Measurements from ENCODE around the gene RGP1. TPM values are rescaled to one million over a fixed set of nuclear protein-coding genes. Genes with fewer than 3 reads are reported as not detected.

RGP1 gene
- total RNA-seq, 1 experiment from 2014 or later: 13.8 TPM

DNA sequence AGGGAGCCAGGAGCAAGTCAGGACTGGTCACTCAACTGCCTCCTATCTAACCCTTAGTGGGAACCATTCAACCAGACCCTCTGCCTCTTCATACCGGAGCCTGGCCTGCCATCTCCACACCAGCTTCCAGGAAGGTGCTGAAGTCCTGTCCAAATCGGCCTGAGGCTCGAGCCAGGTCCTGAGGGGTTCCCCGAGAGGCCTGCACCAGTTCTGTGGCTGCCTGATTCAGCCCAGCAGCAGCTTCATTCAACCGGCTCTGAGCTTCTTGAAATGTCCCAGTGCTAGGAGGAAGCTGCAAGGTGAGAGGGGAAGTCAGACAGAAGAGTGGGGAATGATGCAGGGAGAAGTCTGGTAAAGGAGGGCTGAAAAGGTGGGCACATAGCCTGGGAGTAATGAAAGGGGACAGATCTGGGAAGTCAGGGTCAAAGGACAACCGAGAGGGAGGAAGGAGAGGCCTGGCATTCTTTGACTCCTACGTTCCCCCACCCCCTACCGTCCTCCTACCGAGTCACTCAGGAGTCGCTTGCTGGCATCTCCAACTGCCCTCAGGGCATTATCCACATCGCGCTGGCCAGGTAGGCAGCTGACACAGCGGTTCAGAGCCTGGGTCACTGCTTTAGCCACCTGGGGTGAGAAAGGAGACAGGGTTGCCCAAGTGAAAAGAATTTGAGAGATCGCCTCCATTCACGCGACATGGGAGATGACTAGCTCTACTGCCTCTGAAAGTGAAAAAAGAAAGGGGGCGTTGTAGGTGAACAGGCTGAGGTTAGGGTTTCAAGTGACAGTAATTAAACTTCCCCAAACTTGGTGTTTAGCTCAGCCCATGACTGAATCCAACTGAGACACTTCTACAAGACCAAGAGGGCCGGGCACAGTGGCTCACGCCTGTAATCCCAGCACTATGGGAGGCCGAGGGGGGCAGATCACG lies 37.3 kb upstream of the RGP1 start:
- no peaks in the 10 kb centered on the region for H3K9me2 ChIP-seq (replicated peaks; ENCODE audit: low read length)
- no peaks in the 10 kb centered on the region for H3K79me2 ChIP-seq (ENCODE audit: low read length)
- no peak overlapping the region for H3K27ac ChIP-seq (ENCODE audit: low read length)
- DNase-seq (peak; percentile 49), ATAC-seq (0 out of 2 replicates have a peak, but pooled peaks have one; percentile 22)
- H4K20me1 ChIP-seq (ENCODE audit: low read length): no peaks in the 10 kb centered on the region
- TF ChIP-seq EZH2phosphoT487 (IDR thresholded peaks at IDR 0.05; ENCODE audit: borderline replicate concordance, low read length) (no peak), EZH2 (IDR thresholded peaks at IDR 0.05; ENCODE audit: low read length, unreplicated experiment) (no peak)
- TF ChIP-seq, protein P1, sequence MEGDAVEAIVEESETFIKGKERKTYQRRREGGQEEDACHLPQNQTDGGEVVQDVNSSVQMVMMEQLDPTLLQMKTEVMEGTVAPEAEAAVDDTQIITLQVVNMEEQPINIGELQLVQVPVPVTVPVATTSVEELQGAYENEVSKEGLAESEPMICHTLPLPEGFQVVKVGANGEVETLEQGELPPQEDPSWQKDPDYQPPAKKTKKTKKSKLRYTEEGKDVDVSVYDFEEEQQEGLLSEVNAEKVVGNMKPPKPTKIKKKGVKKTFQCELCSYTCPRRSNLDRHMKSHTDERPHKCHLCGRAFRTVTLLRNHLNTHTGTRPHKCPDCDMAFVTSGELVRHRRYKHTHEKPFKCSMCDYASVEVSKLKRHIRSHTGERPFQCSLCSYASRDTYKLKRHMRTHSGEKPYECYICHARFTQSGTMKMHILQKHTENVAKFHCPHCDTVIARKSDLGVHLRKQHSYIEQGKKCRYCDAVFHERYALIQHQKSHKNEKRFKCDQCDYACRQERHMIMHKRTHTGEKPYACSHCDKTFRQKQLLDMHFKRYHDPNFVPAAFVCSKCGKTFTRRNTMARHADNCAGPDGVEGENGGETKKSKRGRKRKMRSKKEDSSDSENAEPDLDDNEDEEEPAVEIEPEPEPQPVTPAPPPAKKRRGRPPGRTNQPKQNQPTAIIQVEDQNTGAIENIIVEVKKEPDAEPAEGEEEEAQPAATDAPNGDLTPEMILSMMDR (conservative IDR thresholded peaks at IDR 0.05; ENCODE audit: low read depth, low read length): no peak
- ChIA-PET POLR2A (ENCODE audit: unreplicated experiment) (no interaction called here), CTCF (no interaction called here)
- H3K9me3 ChIP-seq (ENCODE audit: low read length): no peaks in the 10 kb centered on the region
- no peak overlapping the region for H3K4me3 ChIP-seq (ENCODE audit: low read length)
- no peak overlapping the region for H3K9ac ChIP-seq (ENCODE audit: low read length)
- BruUV-seq (replicated peaks): no TSS peak
- H3K4me1 ChIP-seq (ENCODE audit: insufficient read depth, low read length): no peaks in the 10 kb centered on the region
- intact Hi-C loops (cut with micrococcal nuclease): no loop called here
- H3F3A ChIP-seq (ENCODE audit: low read length, unreplicated experiment): no peaks in the 10 kb centered on the region
- no peaks in the 10 kb centered on the region for H3K27me3 ChIP-seq (ENCODE audit: low read length)
- H3K36me3 ChIP-seq (ENCODE audit: low read depth, low read length): peaks cover 49% of the 10 kb centered on the region
- H3K4me2 ChIP-seq (ENCODE audit: low read length): no peak overlapping the region
- no peak overlapping the region for H2AFZ ChIP-seq (ENCODE audit: low read length)

GRCh38 chr9:35712762-35713400 lies 36.2 kb upstream of the RGP1 start:
- Histone ChIP-seq H3K27me3 (ENCODE audit: low read length) (no peaks in the 10 kb centered on the region), H3K27ac (ENCODE audit: low read length) (no peak overlapping the region), H3K79me2 (ENCODE audit: low read length) (no peaks in the 10 kb centered on the region), H3K4me2 (ENCODE audit: low read length) (no peak overlapping the region), H3K9me3 (ENCODE audit: low read length) (no peaks in the 10 kb centered on the region), H3K9ac (ENCODE audit: low read length) (no peak overlapping the region), H3K4me3 (ENCODE audit: low read length) (no peak overlapping the region), H4K20me1 (ENCODE audit: low read length) (no peaks in the 10 kb centered on the region), H2AFZ (ENCODE audit: low read length) (no peak overlapping the region), H3K36me3 (ENCODE audit: low read depth, low read length) (peaks cover 51% of the 10 kb centered on the region), H3K9me2 (replicated peaks; ENCODE audit: low read length) (no peaks in the 10 kb centered on the region), H3F3A (ENCODE audit: low read length, unreplicated experiment) (no peaks in the 10 kb centered on the region), H3K4me1 (ENCODE audit: insufficient read depth, low read length) (no peaks in the 10 kb centered on the region)
- no peak for ATAC-seq
- no TSS peak for BruUV-seq (replicated peaks)
- TF ChIP-seq EZH2phosphoT487 (IDR thresholded peaks at IDR 0.05; ENCODE audit: borderline replicate concordance, low read length): no peak
- TF ChIP-seq, protein P1 (conservative IDR thresholded peaks at IDR 0.05; ENCODE audit: low read depth, low read length): no peak
- ChIA-PET POLR2A (ENCODE audit: unreplicated experiment) (no interaction called here), CTCF (interaction anchor here (0.7 kb wide), 1 partner anchor 48 kb away, joined by 9 read pairs; no protein-coding TSS in a partner anchor)
- intact Hi-C loops (cut with micrococcal nuclease): no loop called here
- DNase-seq: no peak

GRCh38 chr9:35713578-35713977 lies 35.5 kb upstream of the RGP1 start:
- H3K27ac ChIP-seq (ENCODE audit: low read length): no peak overlapping the region
- ATAC-seq: no peak
- H3K9me2 ChIP-seq (replicated peaks; ENCODE audit: low read length): no peaks in the 10 kb centered on the region
- H3K4me2 ChIP-seq (ENCODE audit: low read length): no peak overlapping the region
- H3K79me2 ChIP-seq (ENCODE audit: low read length): no peaks in the 10 kb centered on the region
- no peaks in the 10 kb centered on the region for H3K27me3 ChIP-seq (ENCODE audit: low read length)
- H3F3A ChIP-seq (ENCODE audit: low read length, unreplicated experiment): no peaks in the 10 kb centered on the region
- no peak for DNase-seq
- no peaks in the 10 kb centered on the region for H4K20me1 ChIP-seq (ENCODE audit: low read length)
- H3K4me1 ChIP-seq (ENCODE audit: insufficient read depth, low read length): no peaks in the 10 kb centered on the region
- ChIA-PET CTCF (no interaction called here), POLR2A (ENCODE audit: unreplicated experiment) (no interaction called here)
- no peak overlapping the region for H3K9ac ChIP-seq (ENCODE audit: low read length)
- H3K36me3 ChIP-seq (ENCODE audit: low read depth, low read length): peaks cover 44% of the 10 kb centered on the region
- H2AFZ ChIP-seq (ENCODE audit: low read length): no peak overlapping the region
- BruUV-seq (replicated peaks): no TSS peak
- TF ChIP-seq EZH2phosphoT487 (IDR thresholded peaks at IDR 0.05; ENCODE audit: borderline replicate concordance, low read length) (no peak), EZH2 (IDR thresholded peaks at IDR 0.05; ENCODE audit: low read length, unreplicated experiment) (no peak)
- TF ChIP-seq, protein P1 (conservative IDR thresholded peaks at IDR 0.05; ENCODE audit: low read depth, low read length): no peak
- H3K4me3 ChIP-seq (ENCODE audit: low read length): no peak overlapping the region
- no peaks in the 10 kb centered on the region for H3K9me3 ChIP-seq (ENCODE audit: low read length)
- intact Hi-C loops (cut with micrococcal nuclease): no loop called here

All from PC-3 (cell line).